GM12875 (cell line): ENCODE measurements around the gene DACT3.

ENCODE experiments used
- H3K4me3 ChIP-seq: one replicate; pipeline ENCODE4 v1.5.1; 2011; ENCODE audit warnings: low read depth, low read length, control low read depth
- CTCF ChIP-seq: IDR thresholded peaks from 2 replicates; pipeline ENCODE4 v1.5.1; 2011; ENCODE audit warnings: low read depth, mild to moderate bottlenecking, control low read depth, inconsistent platforms, low read length, moderate library complexity, borderline replicate concordance; ENCODE audit not compliant: insufficient read depth

Gene DACT3

GRCh38 chr19:46696866-46697203, 35.9 kb upstream of the DACT3 start:
- H3K4me3 ChIP-seq: no peak overlapping the region
- TF ChIP-seq CTCF: no peak

- TF ChIP-seq CTCF: no peak
- H3K4me3 ChIP-seq: no peak overlapping the region
Observed at GRCh38 chr19:46696052-46696451, 35.1 kb upstream of the DACT3 start.

GRCh38 chr19:46693760-46694159, 32.8 kb upstream of the DACT3 start:
- H3K4me3 ChIP-seq: no peak overlapping the region
- TF ChIP-seq CTCF: no peak

- no peak overlapping the region for H3K4me3 ChIP-seq
- no peak for TF ChIP-seq CTCF
Observed at GRCh38 chr19:46692918-46693722, 32.1 kb upstream of the DACT3 start.

GRCh38 chr19:46691948-46692347, 31.0 kb upstream of the DACT3 start:
- no peak for TF ChIP-seq CTCF
- H3K4me3 ChIP-seq: no peak overlapping the region

GRCh38 chr19:46691104-46691503, 30.1 kb upstream of the DACT3 start:
- no peak overlapping the region for H3K4me3 ChIP-seq
- no peak for TF ChIP-seq CTCF

- H3K4me3 ChIP-seq: no peak overlapping the region
- no peak for TF ChIP-seq CTCF
Observed at GRCh38 chr19:46689358-46689757, 28.4 kb upstream of the DACT3 start.
